CD4-positive, alpha-beta T cell (primary cell): ENCODE results near the gene EHBP1L1. TPM values are rescaled to one million over a fixed set of nuclear protein-coding genes. Genes with fewer than 3 reads are reported as not detected.

Experiments
- ATAC-seq: fragments of 200-7000 bp; cut with Tn5 transposase; one replicate; pipeline ENCODE4 v1.10.0; 2022; ENCODE audit warnings: mild to moderate bottlenecking; ENCODE audit not compliant: poor library complexity
- CTCF ChIA-PET: fragments of 350-600 bp; sonication (Branson Sonifier 250); formaldehyde crosslinking; loops from one replicate; lab custom pipeline; 2021; ENCODE audit warnings: antibody characterized with exemption, inconsistent platforms; lab: Charles Lee
- POLR2A ChIA-PET: fragments of 350-600 bp; sonication (Branson Sonifier 250); formaldehyde crosslinking; loops from one replicate; lab custom pipeline; 2021; ENCODE audit warnings: antibody characterized with exemption, inconsistent platforms; lab: Charles Lee
- DNase-seq, 14 experiments: peaks; one replicate each; pipeline ENCODE4 v3.0.0-alpha.2; 2013 to 2020; ENCODE audit warnings: mixed read lengths in 2 of 14
- H3K27ac ChIP-seq, 2 donors: one replicate each; pipeline versions ENCODE4 v1.5.1 to v1.7.0; 2013; ENCODE audit warnings: low read length in 2 of 2, low read depth in 1 of 2, mild to moderate bottlenecking in 1 of 2
- H3K27me3 ChIP-seq, 2 experiments: 1 replicate in 1 of 2; 2 replicates in 1 of 2; pipeline versions ENCODE4 v1.6.1 to v1.7.0; 2013; ENCODE audit warnings: low read length in 2 of 2, control low read depth in 1 of 2, mild to moderate bottlenecking in 1 of 2, moderate library complexity in 1 of 2; ENCODE audit not compliant: insufficient read depth in 2 of 2, control insufficient read depth in 1 of 2
- H3K36me3 ChIP-seq: one replicate; pipeline ENCODE4 v1.6.1; 2013; ENCODE audit warnings: low read length, control low read depth; ENCODE audit not compliant: insufficient read depth
- H3K4me1 ChIP-seq: one replicate; pipeline ENCODE4 v1.6.1; 2013; ENCODE audit warnings: low read length, control low read depth; ENCODE audit not compliant: insufficient read depth
- H3K4me3 ChIP-seq: one replicate; pipeline ENCODE4 v1.5.1; 2013; ENCODE audit warnings: mild to moderate bottlenecking, low read length, moderate library complexity
- H3K9me3 ChIP-seq, 2 experiments: 1 replicate in 1 of 2; 2 replicates in 1 of 2; pipeline versions ENCODE4 v1.6.1 to v1.7.0; 2013; ENCODE audit warnings: low read length in 2 of 2, mild to moderate bottlenecking in 2 of 2, control low read depth in 1 of 2, moderate library complexity in 1 of 2; ENCODE audit not compliant: control insufficient read depth in 1 of 2, insufficient read depth in 1 of 2
- H3K27ac Mint-ChIP-seq: one replicate; pipeline ENCODE4 v1.8.0; 2020; ENCODE audit warnings: mixed read lengths
- H3K27me3 Mint-ChIP-seq: one replicate; pipeline ENCODE4 v1.8.0; 2021; ENCODE audit warnings: mixed read lengths
- H3K36me3 Mint-ChIP-seq: one replicate; pipeline ENCODE4 v1.8.0; 2021; ENCODE audit warnings: low read depth, mixed read lengths
- H3K4me1 Mint-ChIP-seq: one replicate; pipeline ENCODE4 v1.8.0; 2021; ENCODE audit warnings: low read depth, mixed read lengths
- H3K4me3 Mint-ChIP-seq: one replicate; pipeline ENCODE4 v1.8.0; 2020; ENCODE audit warnings: mild to moderate bottlenecking, mixed read lengths
- H3K9me3 Mint-ChIP-seq: one replicate; pipeline ENCODE4 v1.8.0; 2020; ENCODE audit warnings: mixed read lengths
- intact Hi-C, 2 experiments: fragments of 100-400 bp; cut with DNase I in 1 of 2; cut with micrococcal nuclease in 1 of 2; formaldehyde crosslinking; loops; one replicate each; pipeline versions ENCODE4 v1.15.1 to v1.9.0; 2023 to 2025; cut with DNase I, micrococcal nuclease
- total RNA-seq, 174 experiments: library from RNA in 2 of 174; stranded (reverse) in 2 of 174; gene quantifications; one replicate each; pipeline ENCODE4 v1.2.3 and lab custom pipeline; 2021 to 2026
- TF ChIP-seq, protein P1 (sequence below): fragments of 200-600 bp; IDR thresholded peaks from one replicate; pipeline ENCODE4 v1.8.0; 2022; ENCODE audit warnings: antibody characterized with exemption, mild to moderate bottlenecking

EHBP1L1 gene
- total RNA-seq, 2 experiments from 2014 or later: 82.6 to 88.5 TPM

DNA sequence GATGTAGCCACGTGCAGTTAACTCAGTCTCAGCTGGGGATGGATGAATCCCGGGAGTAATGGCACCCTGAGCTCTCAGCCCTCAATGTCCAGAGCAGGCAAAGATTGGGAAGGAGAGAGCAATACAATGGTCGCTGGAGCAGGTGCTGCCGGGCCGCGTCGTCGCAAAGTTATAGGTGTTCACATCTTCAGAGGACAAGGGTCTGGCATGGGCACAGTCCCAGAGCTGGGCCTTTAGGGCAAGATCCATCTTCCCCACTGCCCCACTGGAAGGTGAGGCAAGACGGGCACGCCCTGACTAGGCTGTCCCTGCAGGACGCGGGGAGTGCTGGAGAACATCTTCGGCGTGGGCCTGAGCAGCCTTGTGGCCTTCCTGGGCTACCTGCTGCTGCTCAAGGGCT lies 47.3 kb downstream of the EHBP1L1 start:
- POLR2A ChIA-PET: no interaction called here
- Histone ChIP-seq H3K4me3 (no peak overlapping the region), H3K27me3 (no peaks in the 10 kb centered on the region), H3K4me1 (peaks cover 19% of the 10 kb centered on the region), H3K36me3 (peaks cover 93% of the 10 kb centered on the region), H3K27ac (no peak overlapping the region), H3K9me3 (no peaks in the 10 kb centered on the region)
- H3K4me1 Mint-ChIP-seq: peaks cover 18% of the 10 kb centered on the region
- CTCF ChIA-PET: interaction anchor here (1.4 kb wide), 2 partner anchors 10 to 16 kb away, joined by 3 read pairs; no protein-coding TSS in a partner anchor
- TF ChIP-seq, protein P1, sequence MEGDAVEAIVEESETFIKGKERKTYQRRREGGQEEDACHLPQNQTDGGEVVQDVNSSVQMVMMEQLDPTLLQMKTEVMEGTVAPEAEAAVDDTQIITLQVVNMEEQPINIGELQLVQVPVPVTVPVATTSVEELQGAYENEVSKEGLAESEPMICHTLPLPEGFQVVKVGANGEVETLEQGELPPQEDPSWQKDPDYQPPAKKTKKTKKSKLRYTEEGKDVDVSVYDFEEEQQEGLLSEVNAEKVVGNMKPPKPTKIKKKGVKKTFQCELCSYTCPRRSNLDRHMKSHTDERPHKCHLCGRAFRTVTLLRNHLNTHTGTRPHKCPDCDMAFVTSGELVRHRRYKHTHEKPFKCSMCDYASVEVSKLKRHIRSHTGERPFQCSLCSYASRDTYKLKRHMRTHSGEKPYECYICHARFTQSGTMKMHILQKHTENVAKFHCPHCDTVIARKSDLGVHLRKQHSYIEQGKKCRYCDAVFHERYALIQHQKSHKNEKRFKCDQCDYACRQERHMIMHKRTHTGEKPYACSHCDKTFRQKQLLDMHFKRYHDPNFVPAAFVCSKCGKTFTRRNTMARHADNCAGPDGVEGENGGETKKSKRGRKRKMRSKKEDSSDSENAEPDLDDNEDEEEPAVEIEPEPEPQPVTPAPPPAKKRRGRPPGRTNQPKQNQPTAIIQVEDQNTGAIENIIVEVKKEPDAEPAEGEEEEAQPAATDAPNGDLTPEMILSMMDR: no peak
- ATAC-seq: no peak
- no peak for DNase-seq
- intact Hi-C loops: loop anchor here in 1 of 2 experiments (10.0 kb wide), 1 partner anchor 362 kb away; no protein-coding TSS in a partner anchor
- H3K4me3 Mint-ChIP-seq: no peak overlapping the region
- peaks cover 74% of the 10 kb centered on the region for H3K36me3 Mint-ChIP-seq
- no peaks in the 10 kb centered on the region for H3K9me3 Mint-ChIP-seq
- H3K27ac Mint-ChIP-seq: no peak overlapping the region
- no peaks in the 10 kb centered on the region for H3K27me3 Mint-ChIP-seq

DNA sequence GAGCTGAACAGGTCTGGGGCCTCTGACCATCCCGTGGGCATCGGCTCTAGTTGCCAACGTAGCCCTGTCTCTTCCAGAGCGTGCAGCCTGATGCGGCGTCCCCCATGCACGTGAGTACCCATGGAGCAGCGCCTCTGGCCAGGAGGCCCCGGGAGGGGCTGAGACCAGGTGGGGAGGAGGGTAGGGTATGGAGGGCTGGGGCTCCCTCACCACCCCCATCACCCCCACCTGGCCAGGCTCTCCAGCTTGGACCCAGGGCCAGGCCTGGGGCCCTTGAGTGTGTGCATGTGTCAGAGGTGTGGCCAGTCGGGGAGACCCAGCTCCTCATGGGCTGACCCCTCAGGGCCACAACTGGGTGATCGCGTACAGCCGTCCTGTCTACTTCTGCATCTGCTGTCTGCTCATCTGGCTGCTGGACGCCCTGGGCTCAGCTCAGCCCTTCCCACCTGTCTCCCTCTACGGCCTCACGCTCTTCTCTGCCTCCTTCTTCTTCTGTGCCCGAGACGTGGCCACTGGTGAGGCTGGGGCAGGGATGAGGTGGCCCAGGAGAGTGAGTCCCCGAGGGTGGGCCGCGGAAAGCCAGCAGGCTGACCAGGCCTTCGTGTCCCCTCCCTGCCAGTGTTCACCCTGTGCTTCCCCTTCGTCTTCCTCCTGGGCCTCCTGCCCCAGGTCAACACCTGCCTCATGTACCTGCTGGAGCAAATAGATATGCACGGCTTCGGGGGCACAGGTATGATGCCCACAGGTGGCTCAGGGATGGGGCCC lies 48.2 kb downstream of the EHBP1L1 start:
- Histone ChIP-seq H3K9me3 (no peaks in the 10 kb centered on the region), H3K4me3 (no peak overlapping the region), H3K36me3 (peaks cover 93% of the 10 kb centered on the region), H3K4me1 (peaks cover 13% of the 10 kb centered on the region), H3K27me3 (no peaks in the 10 kb centered on the region), H3K27ac (no peak overlapping the region)
- DNase-seq (no peak), ATAC-seq (no peak)
- ChIA-PET CTCF (interaction anchor here (1.4 kb wide), 2 partner anchors 9 to 15 kb away, joined by 3 read pairs; no protein-coding TSS in a partner anchor), POLR2A (no interaction called here)
- Mint-ChIP-seq H3K9me3 (no peaks in the 10 kb centered on the region), H3K27ac (no peak overlapping the region), H3K27me3 (no peaks in the 10 kb centered on the region), H3K36me3 (peaks cover 70% of the 10 kb centered on the region), H3K4me3 (no peak overlapping the region), H3K4me1 (peaks cover 14% of the 10 kb centered on the region)
- TF ChIP-seq, protein P1: no peak
- intact Hi-C loops: loop anchor here in 1 of 2 experiments (10.0 kb wide), 1 partner anchor 361 kb away; no protein-coding TSS in a partner anchor

DNA sequence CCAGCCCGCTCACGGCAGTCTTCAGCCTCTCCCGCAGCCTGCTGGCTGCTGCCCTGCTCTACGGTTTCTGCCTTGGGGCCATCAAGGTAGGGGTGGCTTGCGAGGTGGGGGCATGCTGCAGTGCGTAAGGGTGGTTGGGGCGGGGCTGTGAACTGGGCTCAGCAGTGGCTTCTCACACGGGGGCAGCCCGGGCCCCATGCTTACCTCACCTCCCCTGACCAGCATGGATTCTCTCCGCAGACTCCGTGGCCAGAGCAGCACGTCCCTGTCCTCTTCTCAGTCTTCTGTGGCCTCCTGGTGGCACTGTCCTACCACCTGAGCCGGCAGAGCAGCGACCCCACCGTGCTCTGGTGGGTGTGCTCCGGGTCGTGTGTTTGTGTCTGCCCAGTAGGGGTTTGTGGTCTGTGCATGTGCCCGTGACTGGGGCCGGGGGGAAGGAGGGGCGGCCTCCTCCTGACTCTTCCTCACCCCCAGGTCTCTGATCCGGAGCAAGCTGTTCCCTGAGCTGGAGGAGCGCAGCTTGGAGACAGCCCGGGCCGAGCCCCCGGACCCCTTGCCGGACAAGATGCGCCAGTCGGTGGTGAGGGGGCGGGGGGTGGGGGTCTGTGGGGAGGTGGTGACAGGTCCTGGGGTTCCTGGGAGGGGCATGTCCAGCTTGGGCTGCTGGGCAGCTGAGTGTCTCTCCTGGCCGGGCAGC lies 49.2 kb downstream of the EHBP1L1 start:
- CTCF ChIA-PET: interaction anchor here (1.0 to 2.1 kb wide), 7 partner anchors 9 to 87 kb away, joined by 5 to 11 read pairs (median 9); partner anchors contain the start of genes KAT5, PCNX3, RELA and SIPA1
- Histone ChIP-seq H3K9me3 (no peaks in the 10 kb centered on the region), H3K27ac (no peak overlapping the region), H3K36me3 (peaks cover 93% of the 10 kb centered on the region), H3K27me3 (no peaks in the 10 kb centered on the region), H3K4me1 (peaks cover 12% of the 10 kb centered on the region), H3K4me3 (no peak overlapping the region)
- peaks cover 71% of the 10 kb centered on the region for H3K36me3 Mint-ChIP-seq
- DNase-seq (no peak), ATAC-seq (no peak)
- no peak overlapping the region for H3K4me3 Mint-ChIP-seq
- TF ChIP-seq, protein P1: no peak
- POLR2A ChIA-PET: interaction anchor here (1.2 to 1.9 kb wide), 6 partner anchors 8 to 86 kb away, joined by 3 to 9 read pairs (median 6); partner anchors contain the start of genes KAT5 and PCNX3
- no peaks in the 10 kb centered on the region for H3K9me3 Mint-ChIP-seq
- intact Hi-C loops: loop anchor here in 1 of 2 experiments (5.0 to 10.0 kb wide), 2 partner anchors 82 to 360 kb away; no protein-coding TSS in a partner anchor
- peaks cover 13% of the 10 kb centered on the region for H3K4me1 Mint-ChIP-seq
- no peak overlapping the region for H3K27ac Mint-ChIP-seq
- no peaks in the 10 kb centered on the region for H3K27me3 Mint-ChIP-seq
